PC-3 (cell line): ENCODE data around the gene THUMPD3. TPM values are rescaled to one million over a fixed set of nuclear protein-coding genes. Genes with fewer than 3 reads are reported as not detected.

Source experiments
- ATAC-seq: fragments of 200-7000 bp; cut with Tn5 transposase; 2 replicates; pipeline ENCODE4 v1.9.1; 2020; ENCODE audit warnings: mild to moderate bottlenecking, moderate library complexity
- BruUV-seq: library from RNA; stranded (reverse); fragments of 400-500 nt; replicated peaks from 2 replicates; lab custom pipeline; 2021; lab: Mats Ljungman, UMichigan
- CTCF ChIA-PET: fragments of 300-600 bp; sonication (Branson Sonifier 250); formaldehyde crosslinking; loops from one replicate; lab custom pipeline; 2022; ENCODE audit warnings: antibody characterized with exemption; lab: Charles Lee
- POLR2A ChIA-PET: fragments of 300-600 bp; sonication (Branson Sonifier 250); formaldehyde crosslinking; loops from one replicate; lab custom pipeline; 2022; ENCODE audit warnings: antibody characterized with exemption; ENCODE audit not compliant: unreplicated experiment; lab: Charles Lee
- DNase-seq: peaks from one replicate; pipeline ENCODE4 v3.0.0-alpha.2; 2015
- H2AFZ ChIP-seq: fragments of 300-600 bp; sonication (generic); 2 replicates; pipeline ENCODE4 v1.6.0; 2016; ENCODE audit warnings: antibody characterized with exemption, low read length
- H3F3A ChIP-seq: fragments of 300-600 bp; sonication (generic); one replicate; pipeline ENCODE4 v1.6.0; 2017; ENCODE audit warnings: antibody characterized with exemption, low read length, control low read depth, mild to moderate bottlenecking; ENCODE audit not compliant: unreplicated experiment
- H3K27ac ChIP-seq: fragments of 300-600 bp; sonication (generic); 2 replicates; pipeline ENCODE4 v1.5.1; 2016; ENCODE audit warnings: mild to moderate bottlenecking, low read length
- H3K27me3 ChIP-seq: fragments of 300-600 bp; sonication (generic); 2 replicates; pipeline ENCODE4 v1.6.1; 2016; ENCODE audit warnings: low read length, mixed read lengths
- H3K36me3 ChIP-seq: fragments of 300-600 bp; sonication (generic); 2 replicates; pipeline ENCODE4 v1.6.1; 2016; ENCODE audit warnings: low read depth, mixed run types, low read length, mixed read lengths
- H3K4me1 ChIP-seq: fragments of 300-600 bp; sonication (generic); 2 replicates; pipeline ENCODE4 v1.5.1; 2016; ENCODE audit warnings: low read length; ENCODE audit not compliant: insufficient read depth
- H3K4me2 ChIP-seq: fragments of 300-600 bp; sonication (generic); 2 replicates; pipeline ENCODE4 v1.6.0; 2016; ENCODE audit warnings: low read length
- H3K4me3 ChIP-seq: fragments of 300-600 bp; sonication (generic); 2 replicates; pipeline ENCODE4 v1.5.1; 2016; ENCODE audit warnings: mild to moderate bottlenecking, low read length, mixed read lengths
- H3K79me2 ChIP-seq: fragments of 300-600 bp; sonication (generic); 2 replicates; pipeline ENCODE4 v1.6.1; 2017; ENCODE audit warnings: low read length, mixed read lengths
- H3K9ac ChIP-seq: fragments of 300-600 bp; sonication (generic); 2 replicates; pipeline ENCODE4 v1.6.0; 2016; ENCODE audit warnings: mild to moderate bottlenecking, low read length
- H3K9me2 ChIP-seq: fragments of 300-600 bp; sonication (generic); replicated peaks from 2 replicates; pipeline ENCODE4 v1.6.1; 2016; ENCODE audit warnings: mixed run types, low read length, mixed read lengths
- H3K9me3 ChIP-seq: fragments of 300-600 bp; sonication (generic); 2 replicates; pipeline ENCODE4 v1.6.1; 2016; ENCODE audit warnings: low read length, mixed read lengths
- H4K20me1 ChIP-seq: fragments of 300-600 bp; sonication (generic); 2 replicates; pipeline ENCODE4 v1.6.1; 2016; ENCODE audit warnings: low read length, mixed read lengths
- CTCF ChIP-seq: fragments of 300-600 bp; sonication (generic); conservative IDR thresholded peaks from 2 replicates; pipeline ENCODE4 v1.5.1; 2017; ENCODE audit warnings: antibody characterized with exemption, low read depth, mild to moderate bottlenecking, low read length
- EZH2 ChIP-seq: fragments of 300-600 bp; sonication (generic); IDR thresholded peaks from one replicate; pipeline ENCODE4 v1.6.1; 2017; ENCODE audit warnings: antibody characterized with exemption, mild to moderate bottlenecking, low read length; ENCODE audit not compliant: unreplicated experiment
- EZH2phosphoT487 ChIP-seq: fragments of 300-600 bp; sonication (generic); IDR thresholded peaks from 2 replicates; pipeline ENCODE4 v1.6.1; 2018; ENCODE audit warnings: mild to moderate bottlenecking, antibody characterized with exemption, low read length, borderline replicate concordance
- intact Hi-C: fragments of 100-400 bp; cut with micrococcal nuclease; formaldehyde crosslinking; loops from 2 replicates; pipeline ENCODE4 v1.9.0; 2023
- total RNA-seq: library from RNA; depleted of rRNA; stranded (reverse); fragments of >200 nt; gene quantifications from 2 replicates; pipeline ENCODE4 v1.2.3, GENCODE V29; 2014

The THUMPD3 gene
- total RNA-seq, 1 experiment from 2014 or later: 45.3 TPM

- H2AFZ ChIP-seq: no peak overlapping the region
- H3K4me3 ChIP-seq: no peak overlapping the region
- no peaks in the 10 kb centered on the region for H3K27me3 ChIP-seq
- TF ChIP-seq CTCF: no peak
- TF ChIP-seq EZH2: no peak
- TF ChIP-seq EZH2phosphoT487: no peak
- ATAC-seq (no peak), DNase-seq (no peak)
- H3K9me2 ChIP-seq: no peaks in the 10 kb centered on the region
- no peak overlapping the region for H3K9ac ChIP-seq
- H3K79me2 ChIP-seq: no peaks in the 10 kb centered on the region
- CTCF ChIA-PET: interaction anchor here (0.5 kb wide), 1 partner anchor 23 kb away, joined by 7 read pairs; no protein-coding TSS in a partner anchor
- H4K20me1 ChIP-seq: no peaks in the 10 kb centered on the region
- no peak overlapping the region for H3K4me2 ChIP-seq
- intact Hi-C loops: no loop called here
- H3K27ac ChIP-seq: no peak overlapping the region
- POLR2A ChIA-PET: interaction anchor here (0.7 kb wide), 1 partner anchor 516 kb away, joined by 4 read pairs; no protein-coding TSS in a partner anchor
- no TSS peak for BruUV-seq
- no peaks in the 10 kb centered on the region for H3K9me3 ChIP-seq
- no peaks in the 10 kb centered on the region for H3K4me1 ChIP-seq
- H3F3A ChIP-seq: peaks cover 2% of the 10 kb centered on the region
- peaks cover 53% of the 10 kb centered on the region for H3K36me3 ChIP-seq
These were observed 15.1 kb downstream of the THUMPD3 start for GRCh38 chr3:9377981-9378380.

DNA sequence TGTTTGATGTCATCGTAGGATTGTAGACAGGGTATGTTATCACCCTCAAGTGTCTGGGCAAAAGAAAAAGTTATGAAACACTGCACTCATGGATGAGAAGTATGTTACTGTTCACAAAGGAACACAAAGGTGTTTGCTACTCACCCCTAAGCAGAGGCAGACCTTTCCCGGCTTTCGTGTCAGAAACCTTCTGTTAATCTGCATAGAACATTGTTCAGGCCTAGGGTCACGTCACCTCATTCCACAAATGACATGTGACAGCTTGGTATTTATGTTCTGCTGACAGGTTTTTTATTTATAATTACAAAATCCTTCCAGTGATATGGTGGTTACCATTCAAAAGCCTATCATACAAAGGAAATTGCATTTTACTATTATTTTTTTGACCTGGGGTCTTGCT, 16.5 kb downstream of the THUMPD3 start:
- H2AFZ ChIP-seq: no peak overlapping the region
- no peak overlapping the region for H3K27ac ChIP-seq
- POLR2A ChIA-PET: no interaction called here
- no peaks in the 10 kb centered on the region for H3K9me2 ChIP-seq
- H3K4me1 ChIP-seq: no peaks in the 10 kb centered on the region
- TF ChIP-seq EZH2 (no peak), EZH2phosphoT487 (no peak), CTCF (no peak)
- H3K79me2 ChIP-seq: no peaks in the 10 kb centered on the region
- no peak overlapping the region for H3K4me3 ChIP-seq
- H3K9me3 ChIP-seq: no peaks in the 10 kb centered on the region
- ATAC-seq (no peak), DNase-seq (no peak)
- BruUV-seq: no TSS peak
- no peaks in the 10 kb centered on the region for H4K20me1 ChIP-seq
- H3K9ac ChIP-seq: no peak overlapping the region
- H3K36me3 ChIP-seq: peaks cover 56% of the 10 kb centered on the region
- CTCF ChIA-PET: interaction anchor here (1.2 kb wide), 1 partner anchor 26 kb away, joined by 3 read pairs; no protein-coding TSS in a partner anchor
- intact Hi-C loops: no loop called here
- H3K4me2 ChIP-seq: no peak overlapping the region
- H3K27me3 ChIP-seq: no peaks in the 10 kb centered on the region
- peaks cover 4% of the 10 kb centered on the region for H3F3A ChIP-seq

- no peak for DNase-seq
- TF ChIP-seq CTCF (no peak), EZH2phosphoT487 (no peak), EZH2 (no peak)
- POLR2A ChIA-PET: interaction anchor here (0.7 kb wide), 1 partner anchor 269 kb away, joined by 4 read pairs; the partner anchor contains the start of gene MTMR14
- Histone ChIP-seq H3K79me2 (no peaks in the 10 kb centered on the region), H3K9ac (no peak overlapping the region), H3K4me3 (no peak overlapping the region), H3K9me3 (no peaks in the 10 kb centered on the region), H3K4me2 (no peak overlapping the region), H4K20me1 (no peaks in the 10 kb centered on the region), H3F3A (peaks cover 4% of the 10 kb centered on the region), H3K27me3 (no peaks in the 10 kb centered on the region), H3K4me1 (no peaks in the 10 kb centered on the region), H2AFZ (no peak overlapping the region), H3K27ac (no peak overlapping the region), H3K9me2 (no peaks in the 10 kb centered on the region), H3K36me3 (peaks cover 58% of the 10 kb centered on the region)
- no TSS peak for BruUV-seq
- intact Hi-C loops: no loop called here
- CTCF ChIA-PET: interaction anchor here (1.2 kb wide), 1 partner anchor 27 kb away, joined by 3 read pairs; no protein-coding TSS in a partner anchor
- ATAC-seq: no peak
These were observed 17.2 kb downstream of the THUMPD3 start for GRCh38 chr3:9380014-9380413.
